Mesothelial cell of epicardium (in vitro differentiated cells): ENCODE data around the gene USP49. TPM values are rescaled to one million over a fixed set of nuclear protein-coding genes. Genes with fewer than 3 reads are reported as not detected.

ENCODE experiments used
- DNase-seq, 2 experiments: peaks; one replicate each; pipeline ENCODE4 v3.0.0; 2021; ENCODE audit warnings: low spot score in 2 of 2; ENCODE audit not compliant: unreplicated experiment in 2 of 2
- H3K27ac Mint-ChIP-seq: 2 replicates; pipeline ENCODE4 v1.8.0; 2021; ENCODE audit warnings: mixed read lengths
- H3K27me3 Mint-ChIP-seq: 2 replicates; pipeline ENCODE4 v1.8.0; 2021; ENCODE audit warnings: low read depth, mixed read lengths
- H3K36me3 Mint-ChIP-seq: 2 replicates; pipeline ENCODE4 v1.8.0; 2021; ENCODE audit warnings: mixed read lengths
- H3K4me1 Mint-ChIP-seq: 2 replicates; pipeline ENCODE4 v1.8.0; 2021; ENCODE audit warnings: mixed read lengths
- H3K4me3 Mint-ChIP-seq: 2 replicates; pipeline ENCODE4 v1.8.0; 2021; ENCODE audit warnings: mild to moderate bottlenecking, moderate library complexity, mixed read lengths
- H3K9me3 Mint-ChIP-seq: 2 replicates; pipeline ENCODE4 v1.8.0; 2021; ENCODE audit warnings: mixed read lengths
- CTCF ChIP-seq: fragments of 200-600 bp; sonication (generic); IDR thresholded peaks from one replicate; pipeline ENCODE4 v1.5.0; 2021; ENCODE audit warnings: antibody characterized with exemption; ENCODE audit not compliant: unreplicated experiment
- total RNA-seq: library from RNA; stranded (reverse); gene quantifications from 3 replicates; pipeline ENCODE4 v1.2.1, GENCODE V29; 2021

Gene USP49
- total RNA-seq, 1 donor from 2014 or later: 12.1 TPM

GRCh38 chr6:41789390-41789724, 105.8 kb downstream of the USP49 start:
- peaks cover 21% of the 10 kb centered on the region for H3K4me1 Mint-ChIP-seq
- peak overlapping the region; percentile 96 for H3K4me3 Mint-ChIP-seq
- DNase-seq: no peak
- peak overlapping the region; percentile 82 for H3K27ac Mint-ChIP-seq
- TF ChIP-seq CTCF: no peak
- no peaks in the 10 kb centered on the region for H3K9me3 Mint-ChIP-seq
- no peaks in the 10 kb centered on the region for H3K27me3 Mint-ChIP-seq
- peaks cover 6% of the 10 kb centered on the region for H3K36me3 Mint-ChIP-seq

- peaks cover 23% of the 10 kb centered on the region for H3K4me1 Mint-ChIP-seq
- peak within 1 kb of the TSS; percentile 96 for H3K4me3 Mint-ChIP-seq
- peaks cover 6% of the 10 kb centered on the region for H3K27me3 Mint-ChIP-seq
- peaks cover 4% of the 10 kb centered on the region for H3K36me3 Mint-ChIP-seq
- TF ChIP-seq CTCF: peak; percentile 99
- peak within 1 kb of the TSS; percentile 99 for H3K27ac Mint-ChIP-seq
- H3K9me3 Mint-ChIP-seq: no peaks in the 10 kb centered on the region
- DNase-seq: peak; percentile 95 to 97
Observed at GRCh38 chr6:41787219-41787917, 107.8 kb downstream of the USP49 start, which contains the start of gene TOMM6. Gene TOMM6, plus strand, starts transcription at chr6:41787694. Its CDS starts 4 bp downstream, at chr6:41787698.

GRCh38 chr6:41786451-41787218, 108.5 kb downstream of the USP49 start:
- no peaks in the 10 kb centered on the region for H3K9me3 Mint-ChIP-seq
- peak overlapping the region; percentile 99 for H3K27ac Mint-ChIP-seq
- peaks cover 26% of the 10 kb centered on the region for H3K4me1 Mint-ChIP-seq
- H3K36me3 Mint-ChIP-seq: peaks cover 4% of the 10 kb centered on the region
- peaks cover 8% of the 10 kb centered on the region for H3K27me3 Mint-ChIP-seq
- TF ChIP-seq CTCF: peak; percentile 70
- peak overlapping the region; percentile 96 for H3K4me3 Mint-ChIP-seq
- peak; percentile 85 to 94 for DNase-seq

- DNase-seq: no peak
- peak overlapping the region; percentile 61 for H3K27ac Mint-ChIP-seq
- H3K27me3 Mint-ChIP-seq: peaks cover 11% of the 10 kb centered on the region
- no peaks in the 10 kb centered on the region for H3K9me3 Mint-ChIP-seq
- peaks cover 33% of the 10 kb centered on the region for H3K4me1 Mint-ChIP-seq
- peak overlapping the region; percentile 64 for H3K4me3 Mint-ChIP-seq
- H3K36me3 Mint-ChIP-seq: peaks cover 4% of the 10 kb centered on the region
- TF ChIP-seq CTCF: no peak
Observed at GRCh38 chr6:41785689-41786450, 109.3 kb downstream of the USP49 start.

GRCh38 chr6:41785254-41785653, 109.9 kb downstream of the USP49 start:
- TF ChIP-seq CTCF: no peak
- peak overlapping the region; percentile 64 for H3K4me3 Mint-ChIP-seq
- H3K27ac Mint-ChIP-seq: no peak overlapping the region
- H3K9me3 Mint-ChIP-seq: no peaks in the 10 kb centered on the region
- H3K36me3 Mint-ChIP-seq: peaks cover 4% of the 10 kb centered on the region
- DNase-seq: no peak
- H3K27me3 Mint-ChIP-seq: peaks cover 11% of the 10 kb centered on the region
- H3K4me1 Mint-ChIP-seq: peaks cover 33% of the 10 kb centered on the region
